Esophagus squamous epithelium (tissue), 5 donors: ENCODE data around the gene ASAP2. TPM values are rescaled to one million over a fixed set of nuclear protein-coding genes. Genes with fewer than 3 reads are reported as not detected.

ENCODE experiments used
- DNase-seq: peaks from one replicate; lab custom pipeline; 2025; lab: John Stamatoyannopoulos, UW
- H3K27ac ChIP-seq, 4 donors: fragments of 200-600 bp; sonication (generic); one replicate each; pipeline ENCODE4 v1.5.1; 2016 to 2019; ENCODE audit warnings: mild to moderate bottlenecking in 1 of 4
- H3K27me3 ChIP-seq, 4 donors: fragments of 200-600 bp; sonication (generic); 1 replicate in 3 of 4; 2 replicates in 1 of 4; pipeline versions ENCODE4 v1.5.1 to v1.6.0; 2017 to 2021; ENCODE audit warnings: antibody characterized with exemption in 1 of 4
- H3K36me3 ChIP-seq, 3 donors: fragments of 200-600 bp; sonication (generic); one replicate each; pipeline ENCODE4 v1.5.1; 2016 to 2019
- H3K4me1 ChIP-seq, 3 donors: fragments of 200-600 bp; sonication (generic); one replicate each; pipeline ENCODE4 v1.5.1; 2017 to 2019
- H3K4me3 ChIP-seq, 4 donors: fragments of 200-600 bp; sonication (generic); 1 replicate in 3 of 4; 2 replicates in 1 of 4; pipeline ENCODE4 v1.5.1; 2016 to 2019; ENCODE audit warnings: mild to moderate bottlenecking in 2 of 4, moderate library complexity in 1 of 4
- H3K9me3 ChIP-seq, 3 donors: fragments of 200-600 bp; sonication (generic); one replicate each; pipeline ENCODE4 v1.5.1; 2016 to 2019
- POLR2A ChIP-seq, 4 donors: fragments of 450-650 bp; IDR thresholded peaks; one replicate each; pipeline ENCODE4 v1.6.1; 2017; ENCODE audit warnings: antibody characterized with exemption in 4 of 4, mild to moderate bottlenecking in 4 of 4, moderate library complexity in 3 of 4
- WGBS, 2 donors: methylation state at CpG; one replicate each; pipeline ENCODE4 v1.1.5; 2018; 5-methylcytosine and 5-hydroxymethylcytosine counted together
- intact Hi-C: fragments of 100-400 bp; cut with DNase I; formaldehyde crosslinking; loops from one replicate; pipeline ENCODE4 v1.15.0; 2022
- total RNA-seq, 4 donors: library from RNA; depleted of rRNA; stranded (reverse); fragments of >200 nt; gene quantifications; one replicate each; pipeline ENCODE4 v1.1.0, GENCODE V29; 2016
- TF ChIP-seq, protein P1 (sequence below), 6 experiments: fragments of 450-650 bp in 4 of 6; fragments of 200-600 bp in 2 of 6; sonication (generic) in 2 of 6; IDR thresholded peaks; one replicate each; pipeline ENCODE4 v1.5.1; 2016 to 2019; ENCODE audit warnings: antibody characterized with exemption in 6 of 6, mild to moderate bottlenecking in 4 of 6, moderate library complexity in 4 of 6
- donor health status: DM: yes; HTN: yes; CAD: no.

ASAP2 gene
- total RNA-seq, 4 donors from 2014 or later = 3.3 to 15.3 (median 6.9) TPM

DNA sequence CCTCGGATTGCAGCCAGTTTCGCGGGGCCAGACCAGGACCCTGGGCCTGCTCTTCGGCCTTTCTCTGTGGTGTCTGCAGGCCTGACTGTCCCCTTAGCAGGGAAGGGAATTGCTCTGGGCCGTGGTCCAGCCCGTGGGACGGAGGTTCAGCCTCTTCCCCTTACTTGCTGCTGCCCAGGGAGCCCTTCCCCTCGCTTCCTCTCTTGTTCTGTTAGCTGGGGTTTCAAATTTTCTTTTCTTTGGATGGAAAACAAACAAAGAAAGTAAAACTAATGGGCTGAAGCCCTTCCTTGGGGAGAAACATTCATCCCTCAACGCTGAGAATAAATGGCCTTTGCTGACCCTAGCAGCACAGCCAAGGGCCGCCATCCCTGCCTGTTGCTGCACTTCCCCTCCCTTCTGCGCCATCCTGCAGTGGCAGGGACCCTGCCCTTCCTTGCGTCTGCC lies 52.4 kb downstream of the ASAP2 start:
- Histone ChIP-seq H3K9me3 (no peaks in the 10 kb centered on the region), H3K36me3 (no peaks in the 10 kb centered on the region), H3K27ac (peak overlapping the region in 3 of 4 donors; percentile 56 to 72 (median 65)), H3K4me1 (peaks cover 10 to 89% (median 56%) of the 10 kb centered on the region in 3 donors), H3K4me3 (no peak overlapping the region), H3K27me3 (no peaks in the 10 kb centered on the region)
- no peak for DNase-seq
- no peak for TF ChIP-seq POLR2A (IDR thresholded peaks at IDR 0.05)
- TF ChIP-seq, protein P1, sequence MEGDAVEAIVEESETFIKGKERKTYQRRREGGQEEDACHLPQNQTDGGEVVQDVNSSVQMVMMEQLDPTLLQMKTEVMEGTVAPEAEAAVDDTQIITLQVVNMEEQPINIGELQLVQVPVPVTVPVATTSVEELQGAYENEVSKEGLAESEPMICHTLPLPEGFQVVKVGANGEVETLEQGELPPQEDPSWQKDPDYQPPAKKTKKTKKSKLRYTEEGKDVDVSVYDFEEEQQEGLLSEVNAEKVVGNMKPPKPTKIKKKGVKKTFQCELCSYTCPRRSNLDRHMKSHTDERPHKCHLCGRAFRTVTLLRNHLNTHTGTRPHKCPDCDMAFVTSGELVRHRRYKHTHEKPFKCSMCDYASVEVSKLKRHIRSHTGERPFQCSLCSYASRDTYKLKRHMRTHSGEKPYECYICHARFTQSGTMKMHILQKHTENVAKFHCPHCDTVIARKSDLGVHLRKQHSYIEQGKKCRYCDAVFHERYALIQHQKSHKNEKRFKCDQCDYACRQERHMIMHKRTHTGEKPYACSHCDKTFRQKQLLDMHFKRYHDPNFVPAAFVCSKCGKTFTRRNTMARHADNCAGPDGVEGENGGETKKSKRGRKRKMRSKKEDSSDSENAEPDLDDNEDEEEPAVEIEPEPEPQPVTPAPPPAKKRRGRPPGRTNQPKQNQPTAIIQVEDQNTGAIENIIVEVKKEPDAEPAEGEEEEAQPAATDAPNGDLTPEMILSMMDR (IDR thresholded peaks at IDR 0.05) = no peak
- WGBS, 2 donors = 46 to 52% methylated on average over 5 to 12 of the region's 12 CpGs
- intact Hi-C loops = no loop called here

DNA sequence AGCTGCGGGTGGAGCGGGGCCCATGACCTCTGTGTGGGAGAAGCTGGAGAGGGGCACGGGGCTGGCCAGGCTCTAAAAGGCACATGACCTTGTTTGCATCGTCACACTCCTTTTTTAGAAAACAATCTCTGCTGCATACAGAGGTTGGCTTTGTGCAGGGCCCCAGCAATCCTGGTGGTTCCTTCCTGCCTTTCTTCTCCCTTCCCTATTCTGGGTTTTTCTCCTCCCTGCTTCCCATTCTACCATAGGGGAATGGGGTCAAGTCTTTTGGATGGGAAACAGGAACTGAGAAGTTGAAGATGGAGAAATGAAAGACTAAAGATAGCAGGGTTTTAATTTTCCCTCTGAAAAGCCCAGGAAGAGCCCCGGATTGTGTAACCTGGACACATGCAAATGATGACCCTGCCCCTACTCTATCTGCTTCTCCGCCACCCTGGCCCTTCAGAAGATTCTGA lies 53.9 kb downstream of the ASAP2 start:
- Histone ChIP-seq H3K4me3 (no peak overlapping the region), H3K36me3 (no peaks in the 10 kb centered on the region), H3K4me1 (peaks cover 10 to 85% (median 56%) of the 10 kb centered on the region in 3 donors), H3K9me3 (no peaks in the 10 kb centered on the region), H3K27me3 (no peaks in the 10 kb centered on the region), H3K27ac (peak overlapping the region; percentile 3 to 72 (median 60))
- TF ChIP-seq POLR2A (IDR thresholded peaks at IDR 0.05) = no peak
- TF ChIP-seq, protein P1 (IDR thresholded peaks at IDR 0.05) = no peak
- intact Hi-C loops = no loop called here
- no peak for DNase-seq
- 58 to 65% methylated on average over 4 to 5 of the region's 6 CpGs for WGBS, 2 donors

DNA sequence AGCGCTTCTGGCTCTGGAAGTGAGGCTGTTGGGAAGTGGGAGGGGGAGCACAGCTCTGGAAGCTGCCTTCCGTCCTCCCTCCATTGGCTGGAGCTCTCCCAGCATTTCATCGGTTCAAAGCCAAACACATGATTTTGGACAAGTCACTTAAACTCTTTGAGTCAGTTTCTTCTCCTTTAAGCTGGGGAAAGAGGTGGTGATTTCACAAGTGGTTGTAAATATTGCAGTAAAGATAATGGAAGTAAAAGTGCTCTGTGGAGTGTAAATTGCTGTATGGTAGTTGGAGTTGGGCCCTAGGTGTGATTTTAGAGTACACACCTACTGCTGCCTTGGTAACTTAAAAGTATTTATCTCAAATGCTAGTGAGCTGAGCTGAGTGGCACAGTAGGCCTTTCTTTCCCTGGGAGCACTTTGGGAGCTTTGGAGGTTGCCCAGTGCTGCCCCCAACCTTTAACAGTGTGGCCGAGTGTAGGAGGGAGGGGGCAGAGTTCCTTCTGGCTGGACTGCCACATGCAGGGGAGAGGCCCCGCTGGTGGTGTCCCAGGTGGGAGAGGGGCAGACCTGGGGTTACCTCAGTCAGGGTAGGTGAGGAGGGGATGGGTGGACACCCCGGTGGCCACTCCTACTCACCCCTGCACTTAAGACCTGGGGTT lies 54.7 kb downstream of the ASAP2 start:
- Histone ChIP-seq H3K9me3 (no peaks in the 10 kb centered on the region), H3K36me3 (no peaks in the 10 kb centered on the region), H3K4me3 (no peak overlapping the region), H3K27me3 (no peaks in the 10 kb centered on the region), H3K4me1 (peaks cover 10 to 78% (median 53%) of the 10 kb centered on the region in 3 donors), H3K27ac (peak overlapping the region in 3 of 4 donors; percentile 56 to 72 (median 65))
- WGBS, 2 donors = 67 to 87% methylated on average over 4 to 5 of the region's 6 CpGs
- DNase-seq = no peak
- TF ChIP-seq, protein P1 (IDR thresholded peaks at IDR 0.05) = no peak
- intact Hi-C loops = no loop called here

DNA sequence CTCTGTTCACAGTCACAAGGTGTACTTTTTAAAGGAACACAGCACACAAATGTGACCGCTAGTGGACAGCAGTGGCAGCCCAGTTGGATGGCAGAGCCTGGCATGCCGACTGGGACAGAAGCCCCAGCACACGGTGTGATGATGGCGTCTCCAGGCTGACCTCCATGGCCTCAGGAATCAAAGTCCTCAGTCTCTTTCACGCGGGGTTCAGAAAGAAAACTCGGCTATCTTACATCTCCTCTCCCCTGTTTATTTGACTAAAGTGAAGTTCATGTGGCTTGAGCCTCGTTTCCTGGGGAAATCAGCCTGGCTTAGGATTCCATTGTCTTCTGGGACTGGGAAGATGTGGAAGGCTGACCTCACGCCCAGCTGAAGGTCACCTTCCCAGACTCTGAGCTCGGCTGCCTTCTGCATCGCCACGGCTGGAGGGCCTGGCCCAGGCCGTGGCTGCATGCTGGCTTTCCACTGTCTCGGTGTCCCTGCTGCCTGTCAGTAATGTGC lies 56.1 kb downstream of the ASAP2 start:
- no peak overlapping the region for H3K4me3 ChIP-seq
- no peak for DNase-seq
- peaks cover 10 to 65% (median 48%) of the 10 kb centered on the region in 3 donors for H3K4me1 ChIP-seq
- no peaks in the 10 kb centered on the region for H3K9me3 ChIP-seq
- H3K27ac ChIP-seq = peak overlapping the region; percentile 5 to 78 (median 70)
- intact Hi-C loops = no loop called here
- WGBS, 2 donors = 60 to 69% methylated on average over 9 to 14 of the region's 14 CpGs
- no peaks in the 10 kb centered on the region for H3K27me3 ChIP-seq
- H3K36me3 ChIP-seq = no peaks in the 10 kb centered on the region
- TF ChIP-seq, protein P1 (IDR thresholded peaks at IDR 0.05) = no peak
- TF ChIP-seq POLR2A (IDR thresholded peaks at IDR 0.05) = no peak

DNA sequence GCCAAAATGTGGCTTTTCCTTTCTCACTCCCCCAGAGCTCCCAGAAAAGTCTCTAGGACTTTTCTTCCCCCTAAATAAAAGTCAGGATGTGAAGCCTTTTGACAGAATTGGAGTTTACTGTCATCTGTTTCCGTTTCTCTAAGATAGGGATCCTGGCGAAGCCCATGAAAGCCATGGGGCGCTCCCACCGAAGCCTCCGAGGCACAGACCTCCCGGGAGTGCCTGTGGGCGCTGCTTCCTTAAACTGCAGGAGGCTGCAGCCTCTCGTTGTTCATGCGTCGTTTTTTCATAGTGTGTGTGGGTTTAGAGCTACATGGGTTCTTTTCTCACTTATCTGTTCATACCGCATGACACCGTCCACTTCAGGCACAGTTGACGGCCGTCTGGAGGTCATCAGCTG lies 56.8 kb downstream of the ASAP2 start:
- peak overlapping the region in 3 of 4 donors; percentile 69 to 78 (median 72) for H3K27ac ChIP-seq
- intact Hi-C loops = no loop called here
- peaks cover 10 to 58% (median 47%) of the 10 kb centered on the region in 3 donors for H3K4me1 ChIP-seq
- DNase-seq = no peak
- no peaks in the 10 kb centered on the region for H3K9me3 ChIP-seq
- H3K36me3 ChIP-seq = no peaks in the 10 kb centered on the region
- no peak for TF ChIP-seq POLR2A (IDR thresholded peaks at IDR 0.05)
- peak overlapping the region in 1 of 4 donors; percentile 4 for H3K4me3 ChIP-seq
- no peaks in the 10 kb centered on the region for H3K27me3 ChIP-seq
- 33% methylated on average over 9 to 14 of the region's 14 CpGs for WGBS, 2 donors
